ENCODE measurements around the gene SPEM3. TPM values are rescaled to one million over a fixed set of nuclear protein-coding genes. Genes with fewer than 3 reads are reported as not detected.
A peak's percentile ranks its signal among the peaks of the same experiment; 100 is the strongest.

The SPEM3 gene
- polyA plus RNA-seq, 2 of the 4 experiments (the other 2 are of a cell fraction) = not detected

DNA sequence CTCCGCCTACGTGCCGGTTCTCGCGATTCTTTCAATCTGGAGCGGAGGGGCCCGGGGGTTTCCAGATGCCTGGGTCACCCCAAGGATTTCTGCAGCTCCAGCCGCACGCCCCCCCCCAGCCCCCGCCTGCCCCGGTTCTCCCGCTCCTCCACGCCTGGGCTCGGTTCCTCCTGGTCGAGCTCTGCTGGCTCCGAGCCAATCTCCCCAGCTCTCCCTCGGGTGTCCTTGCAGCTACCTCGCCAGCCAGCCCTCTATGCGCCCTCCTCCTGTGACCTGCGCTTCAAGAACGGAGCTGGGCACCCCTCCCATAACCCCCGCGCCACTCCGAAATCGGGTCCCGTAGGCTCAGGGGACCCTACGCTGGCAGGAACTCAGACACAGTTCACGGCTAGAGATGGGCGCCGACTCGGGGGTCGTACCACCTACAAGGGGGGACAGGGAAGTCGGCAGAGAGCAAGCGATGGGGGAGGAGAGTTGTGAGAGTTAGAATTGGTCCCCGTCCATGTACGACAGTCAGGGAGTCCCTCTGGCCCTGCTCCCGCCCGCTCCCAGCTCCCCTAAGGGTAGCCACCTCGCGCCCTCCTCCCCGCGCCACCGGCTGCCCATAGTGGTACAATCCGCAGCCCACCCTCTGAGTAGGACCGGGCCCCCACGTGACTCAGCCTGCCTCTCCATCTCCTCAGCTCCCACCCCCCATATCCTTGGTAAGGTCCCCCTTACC lies 11.6 kb downstream of the SPEM3 start:
- POLR2A ChIA-PET = interaction anchor here (0.6 to 1.4 kb wide), 4 partner anchors 8 to 46 kb away, joined by 3 to 6 read pairs (median 3); partner anchors contain the start of genes TMEM256 and ZBTB4
- peaks cover 42% of the 10 kb centered on the region for H3K4me1 ChIP-seq
- FAIRE-seq (no peak), DNase-seq (ENCODE audit: low read depth in 1 of 2, low spot score in 1 of 2) (peak; percentile 39 to 55), ATAC-seq (no peak)
- H3K4me2 ChIP-seq = peak overlapping the region; percentile 98
- TF ChIP-seq, protein P1, sequence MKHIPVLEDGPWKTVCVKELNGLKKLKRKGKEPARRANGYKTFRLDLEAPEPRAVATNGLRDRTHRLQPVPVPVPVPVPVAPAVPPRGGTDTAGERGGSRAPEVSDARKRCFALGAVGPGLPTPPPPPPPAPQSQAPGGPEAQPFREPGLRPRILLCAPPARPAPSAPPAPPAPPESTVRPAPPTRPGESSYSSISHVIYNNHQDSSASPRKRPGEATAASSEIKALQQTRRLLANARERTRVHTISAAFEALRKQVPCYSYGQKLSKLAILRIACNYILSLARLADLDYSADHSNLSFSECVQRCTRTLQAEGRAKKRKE (CRISPR knock-in tag; IDR thresholded peaks at IDR 0.05; ENCODE audit: low read depth) = no peak
- TF ChIP-seq, protein P2, sequence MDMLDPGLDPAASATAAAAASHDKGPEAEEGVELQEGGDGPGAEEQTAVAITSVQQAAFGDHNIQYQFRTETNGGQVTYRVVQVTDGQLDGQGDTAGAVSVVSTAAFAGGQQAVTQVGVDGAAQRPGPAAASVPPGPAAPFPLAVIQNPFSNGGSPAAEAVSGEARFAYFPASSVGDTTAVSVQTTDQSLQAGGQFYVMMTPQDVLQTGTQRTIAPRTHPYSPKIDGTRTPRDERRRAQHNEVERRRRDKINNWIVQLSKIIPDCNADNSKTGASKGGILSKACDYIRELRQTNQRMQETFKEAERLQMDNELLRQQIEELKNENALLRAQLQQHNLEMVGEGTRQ (IDR thresholded peaks at IDR 0.05) = 0 out of 2 replicates have a peak, but pooled peaks have one; percentile 12
- TF ChIP-seq, protein P3, sequence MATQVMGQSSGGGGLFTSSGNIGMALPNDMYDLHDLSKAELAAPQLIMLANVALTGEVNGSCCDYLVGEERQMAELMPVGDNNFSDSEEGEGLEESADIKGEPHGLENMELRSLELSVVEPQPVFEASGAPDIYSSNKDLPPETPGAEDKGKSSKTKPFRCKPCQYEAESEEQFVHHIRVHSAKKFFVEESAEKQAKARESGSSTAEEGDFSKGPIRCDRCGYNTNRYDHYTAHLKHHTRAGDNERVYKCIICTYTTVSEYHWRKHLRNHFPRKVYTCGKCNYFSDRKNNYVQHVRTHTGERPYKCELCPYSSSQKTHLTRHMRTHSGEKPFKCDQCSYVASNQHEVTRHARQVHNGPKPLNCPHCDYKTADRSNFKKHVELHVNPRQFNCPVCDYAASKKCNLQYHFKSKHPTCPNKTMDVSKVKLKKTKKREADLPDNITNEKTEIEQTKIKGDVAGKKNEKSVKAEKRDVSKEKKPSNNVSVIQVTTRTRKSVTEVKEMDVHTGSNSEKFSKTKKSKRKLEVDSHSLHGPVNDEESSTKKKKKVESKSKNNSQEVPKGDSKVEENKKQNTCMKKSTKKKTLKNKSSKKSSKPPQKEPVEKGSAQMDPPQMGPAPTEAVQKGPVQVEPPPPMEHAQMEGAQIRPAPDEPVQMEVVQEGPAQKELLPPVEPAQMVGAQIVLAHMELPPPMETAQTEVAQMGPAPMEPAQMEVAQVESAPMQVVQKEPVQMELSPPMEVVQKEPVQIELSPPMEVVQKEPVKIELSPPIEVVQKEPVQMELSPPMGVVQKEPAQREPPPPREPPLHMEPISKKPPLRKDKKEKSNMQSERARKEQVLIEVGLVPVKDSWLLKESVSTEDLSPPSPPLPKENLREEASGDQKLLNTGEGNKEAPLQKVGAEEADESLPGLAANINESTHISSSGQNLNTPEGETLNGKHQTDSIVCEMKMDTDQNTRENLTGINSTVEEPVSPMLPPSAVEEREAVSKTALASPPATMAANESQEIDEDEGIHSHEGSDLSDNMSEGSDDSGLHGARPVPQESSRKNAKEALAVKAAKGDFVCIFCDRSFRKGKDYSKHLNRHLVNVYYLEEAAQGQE (IDR thresholded peaks at IDR 0.05) = no peak
- TF ChIP-seq, protein P4, sequence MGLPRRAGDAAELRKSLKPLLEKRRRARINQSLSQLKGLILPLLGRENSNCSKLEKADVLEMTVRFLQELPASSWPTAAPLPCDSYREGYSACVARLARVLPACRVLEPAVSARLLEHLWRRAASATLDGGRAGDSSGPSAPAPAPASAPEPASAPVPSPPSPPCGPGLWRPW (IDR thresholded peaks at IDR 0.05) = no peak
- peak; percentile 86 for TF ChIP-seq CHD2 (IDR thresholded peaks at IDR 0.05; ENCODE audit: low read length, partially characterized antibody)
- WGBS (ENCODE audit: missing lambda C conversion rate) = 39% methylated on average over 39 of the region's 46 CpGs
- peak overlapping the region; percentile 65 to 85 for H3K27ac ChIP-seq
- H3K4me3 ChIP-seq = peak overlapping the region; percentile 52
- no peaks in the 10 kb centered on the region for H3K9me3 ChIP-seq
- CTCF ChIA-PET = interaction anchor here (0.8 to 17.0 kb wide), 9 partner anchors 18 to 196 kb away, joined by 3 to 342 read pairs (median 8); partner anchors contain the start of genes CHRNB1, KCTD11, SLC35G6 and TMEM95

DNA sequence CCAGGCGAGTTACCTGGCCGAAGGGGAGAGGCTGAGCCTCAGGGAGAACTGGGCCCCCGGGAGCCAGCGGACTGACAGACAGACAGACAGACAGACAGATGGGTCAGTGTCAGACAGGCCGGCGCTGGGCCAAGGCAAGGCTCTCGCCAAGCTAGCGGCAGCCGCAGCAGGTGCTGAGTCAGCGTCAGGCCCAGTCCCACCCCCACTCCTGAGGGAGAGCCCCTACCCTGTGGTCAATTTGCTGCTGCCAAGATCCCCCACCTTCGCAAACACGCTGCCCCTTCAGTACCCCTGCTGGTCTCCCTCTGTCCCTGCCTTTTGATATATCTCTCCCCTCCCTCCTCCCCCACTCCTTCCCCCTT lies 12.2 kb downstream of the SPEM3 start:
- no peaks in the 10 kb centered on the region for H3K9me3 ChIP-seq
- H3K4me1 ChIP-seq = peaks cover 45% of the 10 kb centered on the region
- peak overlapping the region in 1 of 2 experiments; percentile 85; a peak in 3 of 6 replicates for H3K27ac ChIP-seq
- 77% methylated on average over 10 of the region's 12 CpGs for WGBS (ENCODE audit: missing lambda C conversion rate)
- ChIA-PET CTCF (interaction anchor here (0.7 to 17.0 kb wide), 14 partner anchors 9 to 196 kb away, joined by 3 to 342 read pairs (median 4); partner anchors contain the start of genes CHRNB1, KCTD11, SLC35G6 and TMEM256), POLR2A (interaction anchor here (1.0 to 1.4 kb wide), 3 partner anchors 8 to 45 kb away, joined by 3 to 6 read pairs (median 3); partner anchors contain the start of gene TMEM256)
- peak overlapping the region; percentile 98; the same call in 2 of the 3 replicates for H3K4me2 ChIP-seq
- no peak overlapping the region for H3K4me3 ChIP-seq
- FAIRE-seq (no peak), DNase-seq (ENCODE audit: low read depth in 1 of 2, low spot score in 1 of 2) (no peak), ATAC-seq (no peak)
- TF ChIP-seq MAFK (IDR thresholded peaks at IDR 0.05; ENCODE audit: partially characterized antibody) (peak; percentile 95), SMC3 (IDR thresholded peaks at IDR 0.05) (no peak)

DNA sequence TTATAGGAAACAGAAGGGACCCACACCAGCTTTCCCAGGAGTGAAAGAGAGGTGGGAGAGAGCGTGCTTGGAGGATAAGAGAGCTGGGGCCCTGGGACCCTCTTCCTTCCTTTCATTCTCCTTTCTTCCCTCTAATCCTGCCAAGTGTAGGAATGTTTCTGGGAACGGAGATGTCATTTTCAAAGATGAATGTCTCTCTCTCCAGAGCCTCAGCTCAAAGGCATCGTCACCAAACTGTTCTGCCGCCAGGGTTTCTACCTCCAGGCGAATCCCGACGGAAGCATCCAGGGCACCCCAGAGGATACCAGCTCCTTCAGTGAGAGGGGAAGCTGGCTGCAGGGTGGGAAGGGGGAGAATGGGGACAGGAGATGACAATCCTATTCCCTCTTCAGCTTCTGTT lies 12.6 kb downstream of the SPEM3 start:
- Histone ChIP-seq H3K27ac (no peak overlapping the region), H3K4me3 (no peak overlapping the region), H3K9me3 (no peaks in the 10 kb centered on the region), H3K4me1 (peaks cover 41% of the 10 kb centered on the region), H3K4me2 (no peak overlapping the region)
- CTCF ChIA-PET = interaction anchor here (0.7 to 17.0 kb wide), 13 partner anchors 10 to 246 kb away, joined by 3 to 342 read pairs (median 5); partner anchors contain the start of genes CHRNB1, KCTD11, SLC35G6 and TMEM256
- no peak for FAIRE-seq
- POLR2A ChIA-PET = interaction anchor here (1.0 to 1.4 kb wide), 4 partner anchors 37 to 45 kb away, joined by 3 to 6 read pairs (median 4); partner anchors contain the start of genes TMEM256 and ZBTB4
- WGBS (ENCODE audit: missing lambda C conversion rate) = 87% methylated on average over 7 of the region's 7 CpGs
- no peak for DNase-seq (ENCODE audit: low read depth in 1 of 2, low spot score in 1 of 2)
- TF ChIP-seq BHLHE40 (IDR thresholded peaks at IDR 0.05; ENCODE audit: low read depth, low read length) (no peak), RAD21 (conservative IDR thresholded peaks at IDR 0.05 in 1 of 2, IDR thresholded peaks at IDR 0.05 in 1 of 2) (no peak), MYC (IDR thresholded peaks at IDR 0.05; ENCODE audit: borderline replicate concordance, low read length) (no peak), GATA3 (IDR thresholded peaks at IDR 0.05; ENCODE audit: borderline replicate concordance) (no peak), RCOR1 (IDR thresholded peaks at IDR 0.05; ENCODE audit: low read depth, low read length) (no peak), FOSL2 (IDR thresholded peaks at IDR 0.05) (no peak), FOSL2 (CRISPR knock-in tag; IDR thresholded peaks at IDR 0.05) (no peak), NFE2L2 (conservative IDR thresholded peaks at IDR 0.05; ENCODE audit: low read length) (no peak), KDM1A (IDR thresholded peaks at IDR 0.05; ENCODE audit: low read depth) (no peak), RNF2 (IDR thresholded peaks at IDR 0.05; ENCODE audit: borderline replicate concordance, low read depth) (no peak), EHF (CRISPR knock-in tag; IDR thresholded peaks at IDR 0.05) (no peak), PHF8 (IDR thresholded peaks at IDR 0.05; ENCODE audit: borderline replicate concordance, low read depth) (no peak), KDM5A (IDR thresholded peaks at IDR 0.05) (no peak), TP53 (CRISPR knock-in tag; IDR thresholded peaks at IDR 0.05) (no peak), ZC3H11A (IDR thresholded peaks at IDR 0.05) (no peak), JUN (IDR thresholded peaks at IDR 0.05) (no peak)
- TF ChIP-seq, protein P5, sequence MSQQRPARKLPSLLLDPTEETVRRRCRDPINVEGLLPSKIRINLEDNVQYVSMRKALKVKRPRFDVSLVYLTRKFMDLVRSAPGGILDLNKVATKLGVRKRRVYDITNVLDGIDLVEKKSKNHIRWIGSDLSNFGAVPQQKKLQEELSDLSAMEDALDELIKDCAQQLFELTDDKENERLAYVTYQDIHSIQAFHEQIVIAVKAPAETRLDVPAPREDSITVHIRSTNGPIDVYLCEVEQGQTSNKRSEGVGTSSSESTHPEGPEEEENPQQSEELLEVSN (IDR thresholded peaks at IDR 0.05; ENCODE audit: borderline replicate concordance, low read depth) = no peak
- TF ChIP-seq, protein P1 (CRISPR knock-in tag; IDR thresholded peaks at IDR 0.05; ENCODE audit: low read depth) = no peak
- ATAC-seq = no peak

Measured in A549 (cell line).